Fibroblast of gingiva (primary cell): ENCODE results near the gene ACAD9.
"Not testable (repeated sequence)": the region's sequence is repeated elsewhere in the genome, so short reads cannot be mapped to it uniquely, and the experiment has no call there.

Experiments
- DNase-seq: peaks from one replicate; pipeline ENCODE4 v3.0.0-alpha.2; 2011; ENCODE audit warnings: low read depth

ACAD9 gene

GRCh38 chr3:128879125-128879969 is at the start of gene ACAD9:
ACAD9 (plus strand) TSS chr3:128879620; CDS start chr3:128879692, 72 bp downstream.
- DNase-seq, result peak; percentile 98

GRCh38 chr3:128829925-128830625 is 49.3 kb upstream of the ACAD9 start:
- DNase-seq, result not testable (repeated sequence)

- not testable (repeated sequence) for DNase-seq
Observed at GRCh38 chr3:128830762-128831161, 48.7 kb upstream of the ACAD9 start.

GRCh38 chr3:128832979-128833378 is 46.4 kb upstream of the ACAD9 start:
- DNase-seq, result not testable (repeated sequence)

- no peak for DNase-seq
Observed at GRCh38 chr3:128835096-128835495, 44.3 kb upstream of the ACAD9 start.

GRCh38 chr3:128841926-128842920 is 37.2 kb upstream of the ACAD9 start:
- no peak for DNase-seq

- no peak for DNase-seq
Observed at GRCh38 chr3:128844502-128844901, 34.9 kb upstream of the ACAD9 start.

GRCh38 chr3:128845119-128845777 is 34.2 kb upstream of the ACAD9 start:
- DNase-seq, result no peak

- peak; percentile 71 for DNase-seq
Observed at GRCh38 chr3:128845778-128846485, 33.5 kb upstream of the ACAD9 start.

- no peak for DNase-seq
Observed at GRCh38 chr3:128846486-128846891, 32.9 kb upstream of the ACAD9 start.

GRCh38 chr3:128847666-128848370 is 31.6 kb upstream of the ACAD9 start:
- no peak for DNase-seq

GRCh38 chr3:128848936-128849335 is 30.5 kb upstream of the ACAD9 start:
- DNase-seq, result no peak

GRCh38 chr3:128849911-128850455 is 29.4 kb upstream of the ACAD9 start:
- peak; percentile 36 for DNase-seq

GRCh38 chr3:128850544-128850943 is 28.9 kb upstream of the ACAD9 start:
- no peak for DNase-seq

- no peak for DNase-seq
Observed at GRCh38 chr3:128851601-128852000, 27.8 kb upstream of the ACAD9 start.

GRCh38 chr3:128853826-128854225 is 25.6 kb upstream of the ACAD9 start:
- DNase-seq, result no peak

GRCh38 chr3:128854475-128854874 is 24.9 kb upstream of the ACAD9 start:
- no peak for DNase-seq

- DNase-seq, result no peak
Observed at GRCh38 chr3:128855569-128855968, 23.9 kb upstream of the ACAD9 start.

- no peak for DNase-seq
Observed at GRCh38 chr3:128858167-128858566, 21.3 kb upstream of the ACAD9 start.

GRCh38 chr3:128859630-128860029 is 19.8 kb upstream of the ACAD9 start:
- DNase-seq, result no peak
